Stimulated activated CD4-positive, alpha-beta T cell treated with anti-CD3 and anti-CD28 coated beads, Interleukin-2, amount 100 ng/mL, for 48 hours (primary cell): ENCODE measurements around the gene OPN1SW.

Experiments used
- DNase-seq, 2 donors: peaks; one replicate each; pipeline ENCODE4 v3.0.0-alpha.2; 2020

Gene OPN1SW

GRCh38 chr7:128775744-128776474 lies at the start of gene OPN1SW:
Gene OPN1SW (minus strand): TSS chr7:128775794. CDS start chr7:128775781, 13 bp downstream.
- no peak for DNase-seq

- DNase-seq: no peak
These were observed 46.1 kb upstream of the OPN1SW start for GRCh38 chr7:128821724-128822123.

DNA sequence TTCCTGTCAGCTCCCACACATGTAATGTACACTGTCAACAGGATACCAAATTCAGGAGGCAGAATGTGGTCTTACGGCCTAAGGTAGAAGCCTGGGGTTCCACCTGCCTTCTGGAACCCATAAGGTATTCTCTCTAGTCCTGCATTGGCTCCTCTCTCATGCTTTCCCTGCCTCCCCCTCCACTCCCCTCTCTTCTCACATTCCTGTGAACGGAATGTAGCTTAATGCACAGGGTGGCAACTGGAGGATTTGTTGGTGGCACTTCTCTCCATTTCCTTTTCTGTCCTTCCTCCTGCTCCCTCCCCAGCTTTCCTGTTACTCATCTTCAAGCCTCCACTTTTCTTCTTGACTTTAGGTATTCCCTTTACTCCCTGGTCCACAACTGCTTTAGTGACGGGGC lies 43.1 kb upstream of the OPN1SW start:
- no peak for DNase-seq

GRCh38 chr7:128815289-128815942 lies 39.8 kb upstream of the OPN1SW start:
- no peak for DNase-seq

DNA sequence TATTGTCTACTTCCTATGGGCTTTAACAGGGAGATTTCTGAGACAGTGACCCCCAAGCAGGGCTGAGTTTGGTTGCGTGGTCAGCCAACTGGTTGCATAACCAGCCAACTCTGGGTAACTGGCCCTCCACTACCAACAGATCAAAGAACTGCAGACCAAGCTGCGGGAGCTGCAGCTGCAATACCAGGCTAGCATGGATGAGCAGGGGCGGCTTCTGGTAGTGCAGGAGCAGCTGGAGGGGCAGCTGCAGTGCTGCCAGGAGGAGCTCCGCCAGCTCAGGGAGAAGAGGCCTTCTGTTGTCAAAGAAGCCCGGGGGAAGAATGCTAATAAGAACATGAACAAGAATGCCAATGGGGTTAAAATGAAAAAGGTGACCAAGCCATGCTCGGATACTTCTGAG lies 38.9 kb upstream of the OPN1SW start:
- no peak for DNase-seq

- DNase-seq: no peak
These were observed 37.0 kb upstream of the OPN1SW start for GRCh38 chr7:128812514-128813168.

GRCh38 chr7:128811631-128812430 lies 36.2 kb upstream of the OPN1SW start:
- no peak for DNase-seq

DNA sequence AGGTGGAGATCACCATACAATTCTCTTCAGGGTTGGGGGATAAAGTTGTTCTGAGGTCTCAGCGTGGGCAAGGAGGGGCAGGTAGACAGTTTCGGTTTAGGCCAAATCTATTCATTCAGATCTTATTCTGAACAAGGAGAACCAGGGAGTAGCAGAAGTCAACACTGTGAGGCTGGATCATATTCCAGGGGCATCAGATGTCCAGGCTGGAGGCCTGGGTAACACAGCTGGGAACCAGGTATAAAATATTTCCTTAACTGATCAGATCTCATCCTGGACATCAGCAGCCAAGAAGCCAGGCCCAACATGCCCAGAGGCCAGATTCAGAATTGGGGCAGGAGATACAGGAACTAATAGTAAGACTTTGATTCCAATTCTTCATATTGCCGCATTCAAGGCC lies 35.4 kb upstream of the OPN1SW start:
- no peak for DNase-seq

DNA sequence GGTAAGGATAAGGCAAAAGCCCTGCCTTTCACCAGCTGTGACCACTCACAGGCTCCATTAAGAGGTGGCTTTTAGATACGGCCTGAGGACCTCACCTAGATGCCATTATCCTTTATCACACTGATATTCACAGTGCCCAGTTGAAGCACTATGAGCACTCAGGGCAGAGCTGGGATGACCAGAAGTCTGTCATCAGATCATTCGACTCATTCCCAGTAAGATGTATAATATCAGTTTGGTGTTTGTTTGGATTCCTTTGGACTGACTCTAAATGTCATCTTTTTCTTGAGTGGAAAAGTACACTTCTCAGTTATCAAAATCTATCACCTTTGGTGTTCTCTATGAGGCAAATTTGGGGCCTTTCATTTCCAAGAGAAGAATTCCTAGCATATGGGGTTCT lies 34.9 kb upstream of the OPN1SW start:
- DNase-seq: no peak

DNA sequence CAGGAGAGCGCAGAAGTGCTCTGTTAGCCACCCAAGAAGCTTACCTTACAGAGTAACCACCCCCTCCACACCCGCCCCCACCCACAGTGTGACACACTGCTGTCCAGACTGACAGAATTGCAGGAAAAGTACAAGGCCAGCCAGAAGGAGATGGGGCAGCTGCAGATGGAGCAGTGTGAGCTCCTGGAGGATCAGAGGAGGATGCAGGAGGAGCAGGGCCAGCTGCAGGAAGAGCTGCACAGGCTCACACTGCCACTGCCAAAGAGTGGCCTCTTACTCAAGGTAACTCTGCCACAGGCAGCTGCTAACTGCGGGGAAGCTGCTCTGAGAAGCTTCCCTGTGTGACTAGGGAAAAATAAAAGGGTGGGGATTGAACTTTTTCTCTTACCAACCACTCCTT lies 33.8 kb upstream of the OPN1SW start:
- no peak for DNase-seq

DNA sequence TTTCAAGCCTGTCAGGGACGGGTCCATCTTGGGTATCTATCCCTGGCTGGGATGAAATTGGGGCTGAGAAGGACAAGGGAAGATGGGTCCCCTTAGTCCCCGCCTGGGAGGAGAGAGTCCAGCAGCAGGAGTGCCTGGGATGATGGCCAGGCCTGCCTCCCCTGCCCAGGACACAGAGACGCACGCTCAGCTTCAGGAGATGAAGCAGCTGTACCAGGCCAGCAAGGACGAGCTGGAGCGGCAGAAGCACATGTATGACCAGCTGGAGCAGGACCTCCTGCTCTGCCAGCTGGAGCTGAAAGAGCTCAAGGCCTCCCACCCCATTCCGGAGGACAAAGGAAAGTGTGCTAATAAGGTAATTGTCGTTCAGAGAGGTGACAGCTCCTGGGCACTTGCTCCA lies 31.6 kb upstream of the OPN1SW start:
- DNase-seq: no peak

- no peak for DNase-seq
These were observed 29.6 kb upstream of the OPN1SW start for GRCh38 chr7:128805225-128805624.

DNA sequence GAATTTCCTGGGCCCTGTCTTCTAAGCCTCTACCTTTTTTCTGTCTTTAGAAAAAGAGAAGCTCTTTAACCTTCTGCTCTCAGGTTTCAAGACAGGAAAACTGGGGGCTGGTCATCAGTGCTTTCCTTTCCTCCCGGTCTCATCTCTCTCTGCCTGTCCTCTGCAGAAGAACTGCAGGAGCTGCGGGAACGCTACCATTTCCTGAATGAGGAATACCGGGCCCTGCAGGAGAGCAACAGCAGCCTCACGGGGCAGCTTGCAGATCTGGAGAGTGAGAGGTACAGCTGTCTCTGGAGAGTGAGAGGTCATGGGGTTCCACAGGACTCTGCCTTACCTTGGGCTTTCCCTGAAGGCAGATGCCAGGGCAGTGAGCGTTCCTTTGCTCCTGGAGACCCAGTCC lies 28.9 kb upstream of the OPN1SW start:
- DNase-seq: no peak

DNA sequence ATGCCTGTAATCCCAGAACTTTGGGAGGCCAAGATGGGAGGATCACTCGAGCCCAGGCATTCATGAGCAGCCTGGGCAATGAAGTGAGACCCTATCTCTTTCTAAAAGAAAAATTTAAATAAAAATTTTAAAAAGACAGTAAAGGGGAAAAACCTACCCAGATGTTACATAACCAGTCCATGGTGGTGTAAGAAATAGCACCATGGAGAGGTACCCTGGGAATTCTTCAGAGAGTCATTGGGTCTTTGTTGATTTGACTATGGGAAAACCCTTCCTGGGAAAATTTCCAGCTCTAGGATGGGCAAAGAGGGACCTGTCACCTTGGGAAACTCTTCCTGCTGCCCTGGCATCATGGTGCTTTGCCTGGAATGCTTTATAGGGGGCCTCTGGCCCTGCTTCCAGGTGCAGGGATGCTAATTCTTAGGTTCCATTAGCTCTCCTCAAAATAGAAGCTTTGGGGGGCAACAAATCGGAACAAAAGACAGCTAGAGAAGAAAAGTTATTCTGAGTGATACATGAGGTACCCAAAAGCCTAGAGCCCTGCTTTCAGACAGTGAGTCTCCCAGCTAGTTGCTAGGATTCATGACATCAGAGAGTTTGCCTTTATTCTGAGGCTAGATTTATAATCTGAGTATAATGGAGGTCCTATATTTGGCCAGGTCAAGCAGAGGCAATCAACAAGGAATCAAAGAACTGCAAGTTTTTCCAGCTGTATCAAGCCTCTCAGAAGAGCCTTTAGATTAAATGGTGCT lies 26.2 kb upstream of the OPN1SW start:
- DNase-seq: no peak

DNA sequence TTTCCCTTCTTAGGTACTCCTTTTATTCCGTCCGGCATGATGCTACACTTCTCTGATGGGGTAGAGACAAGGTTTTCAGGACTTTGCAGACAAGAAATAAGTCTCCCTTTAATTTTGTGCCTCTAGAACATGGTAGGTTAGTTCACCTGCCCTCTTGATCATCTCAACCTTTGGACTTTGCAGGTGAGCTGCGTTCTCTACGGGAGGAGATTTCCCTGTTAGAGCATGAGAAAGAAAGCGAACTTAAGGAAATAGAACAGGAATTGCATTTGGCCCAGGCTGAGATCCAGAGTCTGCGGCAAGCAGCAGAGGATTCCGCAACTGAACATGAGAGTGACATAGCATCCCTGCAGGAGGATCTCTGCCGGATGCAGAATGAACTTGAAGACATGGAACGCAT lies 25.4 kb upstream of the OPN1SW start:
- no peak for DNase-seq

- DNase-seq: no peak
These were observed 25.0 kb upstream of the OPN1SW start for GRCh38 chr7:128800567-128800966.

DNA sequence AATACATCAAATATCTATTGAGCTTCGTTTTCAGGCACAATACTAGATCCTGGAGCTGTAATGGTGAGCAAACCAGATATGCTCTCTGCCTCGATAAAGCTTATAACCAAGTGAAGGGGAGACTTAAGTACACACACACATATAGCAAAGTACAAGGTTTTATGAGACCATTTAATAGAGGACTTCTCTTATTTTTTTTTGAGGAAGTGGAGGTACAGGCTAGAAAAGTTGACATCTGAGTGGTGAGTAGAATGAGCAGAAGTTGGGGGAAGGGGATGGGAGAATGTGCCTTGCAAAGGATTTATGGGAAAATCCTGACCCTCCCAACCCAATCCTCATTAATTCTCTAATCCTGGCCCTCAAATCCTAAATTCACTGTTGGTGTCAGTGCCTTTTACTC lies 23.9 kb upstream of the OPN1SW start:
- DNase-seq: no peak

- DNase-seq: no peak
These were observed 20.7 kb upstream of the OPN1SW start for GRCh38 chr7:128796327-128796726.

GRCh38 chr7:128795129-128795528 lies 19.5 kb upstream of the OPN1SW start:
- no peak for DNase-seq

- DNase-seq: no peak
These were observed 18.8 kb upstream of the OPN1SW start for GRCh38 chr7:128794436-128794835.

GRCh38 chr7:128794020-128794419 lies 18.4 kb upstream of the OPN1SW start:
- no peak for DNase-seq

- DNase-seq: no peak
These were observed 17.6 kb upstream of the OPN1SW start for GRCh38 chr7:128793181-128793547.
